ENCODE results near the gene HTT. TPM values are rescaled to one million over a fixed set of nuclear protein-coding genes. Genes with fewer than 3 reads are reported as not detected.

HTT gene
- total and polyA plus RNA-seq, 9 donors = 13.3 to 63.2 (median 38.6) TPM

DNA sequence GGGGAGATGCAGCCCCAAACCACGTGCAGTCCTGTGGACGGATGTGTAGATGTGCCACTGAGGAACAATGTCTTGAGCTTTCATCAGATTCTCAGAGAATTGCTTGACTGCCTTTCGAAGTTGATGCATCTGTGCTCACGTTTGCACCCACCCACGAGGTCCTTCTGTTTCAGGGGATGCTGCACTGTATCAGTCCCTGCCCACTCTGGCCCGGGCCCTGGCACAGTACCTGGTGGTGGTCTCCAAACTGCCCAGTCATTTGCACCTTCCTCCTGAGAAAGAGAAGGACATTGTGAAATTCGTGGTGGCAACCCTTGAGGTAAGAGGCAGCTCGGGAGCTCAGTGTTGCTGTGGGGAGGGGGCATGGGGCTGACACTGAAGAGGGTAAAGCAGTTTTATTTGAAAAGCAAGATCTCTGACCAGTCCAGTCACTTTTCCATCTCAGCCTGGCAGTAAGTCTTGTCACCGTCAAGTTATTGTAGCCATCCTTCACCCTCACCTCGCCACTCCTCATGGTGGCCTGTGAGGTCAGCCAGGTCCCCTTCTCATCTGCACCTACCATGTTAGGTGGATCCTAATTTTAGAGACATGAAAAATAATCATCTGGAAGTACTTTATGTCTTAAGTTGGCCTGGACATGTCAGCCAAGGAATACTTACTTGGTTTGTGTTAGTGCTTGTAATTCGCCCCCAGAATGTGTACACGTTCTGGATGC is 138.1 kb downstream of the HTT start:
- TF ChIP-seq, protein P1, sequence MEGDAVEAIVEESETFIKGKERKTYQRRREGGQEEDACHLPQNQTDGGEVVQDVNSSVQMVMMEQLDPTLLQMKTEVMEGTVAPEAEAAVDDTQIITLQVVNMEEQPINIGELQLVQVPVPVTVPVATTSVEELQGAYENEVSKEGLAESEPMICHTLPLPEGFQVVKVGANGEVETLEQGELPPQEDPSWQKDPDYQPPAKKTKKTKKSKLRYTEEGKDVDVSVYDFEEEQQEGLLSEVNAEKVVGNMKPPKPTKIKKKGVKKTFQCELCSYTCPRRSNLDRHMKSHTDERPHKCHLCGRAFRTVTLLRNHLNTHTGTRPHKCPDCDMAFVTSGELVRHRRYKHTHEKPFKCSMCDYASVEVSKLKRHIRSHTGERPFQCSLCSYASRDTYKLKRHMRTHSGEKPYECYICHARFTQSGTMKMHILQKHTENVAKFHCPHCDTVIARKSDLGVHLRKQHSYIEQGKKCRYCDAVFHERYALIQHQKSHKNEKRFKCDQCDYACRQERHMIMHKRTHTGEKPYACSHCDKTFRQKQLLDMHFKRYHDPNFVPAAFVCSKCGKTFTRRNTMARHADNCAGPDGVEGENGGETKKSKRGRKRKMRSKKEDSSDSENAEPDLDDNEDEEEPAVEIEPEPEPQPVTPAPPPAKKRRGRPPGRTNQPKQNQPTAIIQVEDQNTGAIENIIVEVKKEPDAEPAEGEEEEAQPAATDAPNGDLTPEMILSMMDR (IDR thresholded peaks at IDR 0.05) = no peak
- no peak for TF ChIP-seq EP300 (IDR thresholded peaks at IDR 0.05)
- no peak for TF ChIP-seq POLR2A (IDR thresholded peaks at IDR 0.05)
- 91 to 92% (median 92%) methylated on average over 12 of the region's 12 CpGs for WGBS, 3 donors
- no peak overlapping the region for H3K4me3 ChIP-seq
- intact Hi-C loops (cut with DNase I) = no loop called here
- H3K27me3 ChIP-seq = no peaks in the 10 kb centered on the region
- H3K4me1 ChIP-seq (ENCODE audit: insufficient read depth) = no peaks in the 10 kb centered on the region
- no peak overlapping the region for H3K27ac ChIP-seq
- no peaks in the 10 kb centered on the region for H3K9me3 ChIP-seq
- H3K36me3 ChIP-seq = no peaks in the 10 kb centered on the region
- peak in 2 of 5 donors; percentile 7 to 11 for DNase-seq

DNA sequence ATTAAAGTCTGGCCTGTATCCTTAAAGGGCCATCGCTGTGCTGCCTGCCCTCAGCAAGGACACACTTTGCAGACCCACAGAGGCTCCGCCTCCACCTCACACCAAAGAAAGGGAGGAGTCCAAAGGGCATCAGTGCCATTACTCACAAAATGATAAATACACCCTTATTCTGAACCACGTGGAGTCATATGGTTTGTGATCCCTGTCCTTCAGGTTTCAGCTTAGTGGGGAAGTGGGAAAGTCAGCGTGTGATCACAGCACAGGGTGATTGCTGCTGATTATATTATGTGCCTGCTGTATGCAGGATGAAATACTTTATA is 138.6 kb downstream of the HTT start:
- no peaks in the 10 kb centered on the region for H3K9me3 ChIP-seq
- no peak overlapping the region for H3K27ac ChIP-seq
- intact Hi-C loops (cut with DNase I) = no loop called here
- TF ChIP-seq EP300 (IDR thresholded peaks at IDR 0.05) = no peak
- TF ChIP-seq, protein P1 (IDR thresholded peaks at IDR 0.05) = no peak
- no peak for TF ChIP-seq POLR2A (IDR thresholded peaks at IDR 0.05)
- H3K4me1 ChIP-seq (ENCODE audit: insufficient read depth) = no peaks in the 10 kb centered on the region
- WGBS, 3 donors = 85 to 94% (median 92%) methylated on average over 4 of the region's 4 CpGs
- no peak overlapping the region for H3K4me3 ChIP-seq
- H3K27me3 ChIP-seq = no peaks in the 10 kb centered on the region
- DNase-seq = peak in 2 of 5 donors; percentile 1 to 8
- H3K36me3 ChIP-seq = no peaks in the 10 kb centered on the region

DNA sequence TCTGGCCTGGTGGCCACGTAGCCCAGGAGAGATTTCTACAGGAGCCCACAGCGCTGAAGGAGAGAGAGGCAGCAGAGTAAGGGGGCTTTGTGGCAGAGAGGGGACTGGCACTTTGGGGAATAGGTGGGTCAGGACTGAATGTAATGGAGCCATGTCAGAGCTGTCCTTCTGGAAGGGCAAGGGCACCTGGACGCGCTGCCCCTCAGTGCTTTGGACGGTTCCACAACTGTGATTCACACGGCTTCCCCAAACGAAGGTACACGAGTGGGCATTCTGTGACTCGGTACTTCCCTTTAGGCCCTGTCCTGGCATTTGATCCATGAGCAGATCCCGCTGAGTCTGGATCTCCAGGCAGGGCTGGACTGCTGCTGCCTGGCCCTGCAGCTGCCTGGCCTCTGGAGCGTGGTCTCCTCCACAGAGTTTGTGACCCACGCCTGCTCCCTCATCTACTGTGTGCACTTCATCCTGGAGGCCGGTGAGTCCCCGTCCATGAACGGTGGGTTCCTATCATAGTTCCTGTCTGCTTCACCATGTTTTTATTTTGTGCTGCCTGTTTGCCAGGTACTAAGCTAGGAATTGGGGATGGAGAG is 139.3 kb downstream of the HTT start:
- intact Hi-C loops (cut with DNase I) = no loop called here
- DNase-seq = peak in 2 of 5 donors; percentile 4 to 14
- Histone ChIP-seq H3K27me3 (no peaks in the 10 kb centered on the region), H3K36me3 (no peaks in the 10 kb centered on the region), H3K27ac (no peak overlapping the region), H3K9me3 (no peaks in the 10 kb centered on the region), H3K4me3 (no peak overlapping the region), H3K4me1 (ENCODE audit: insufficient read depth) (no peaks in the 10 kb centered on the region)
- TF ChIP-seq POLR2A (IDR thresholded peaks at IDR 0.05) (no peak), EP300 (IDR thresholded peaks at IDR 0.05) (no peak)
- TF ChIP-seq, protein P1 (IDR thresholded peaks at IDR 0.05) = no peak
- WGBS, 3 donors = 91 to 92% (median 92%) methylated on average over 15 of the region's 15 CpGs

DNA sequence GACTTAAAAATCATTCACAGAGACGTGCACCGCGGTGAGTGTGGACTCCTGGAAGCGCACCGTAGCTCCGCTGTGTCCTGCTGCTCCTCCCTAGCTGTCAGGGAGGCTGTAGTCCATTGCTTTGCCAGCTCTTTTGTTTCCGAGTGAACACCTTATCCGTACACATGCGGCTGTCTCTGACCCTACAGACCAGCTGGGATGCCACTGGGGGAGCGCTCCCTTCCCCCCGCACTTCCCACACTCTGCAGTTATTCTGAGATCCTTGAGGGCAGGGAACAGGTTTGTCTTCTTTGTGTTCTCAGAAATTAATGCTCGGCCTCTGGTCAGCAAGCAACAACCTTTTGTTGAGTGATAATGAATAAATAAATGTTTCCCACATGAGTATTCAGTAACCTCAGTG is 140.8 kb downstream of the HTT start:
- Histone ChIP-seq H3K4me3 (no peak overlapping the region), H3K4me1 (ENCODE audit: insufficient read depth) (no peaks in the 10 kb centered on the region), H3K36me3 (no peaks in the 10 kb centered on the region), H3K27ac (no peak overlapping the region), H3K27me3 (no peaks in the 10 kb centered on the region), H3K9me3 (no peaks in the 10 kb centered on the region)
- TF ChIP-seq EP300 (IDR thresholded peaks at IDR 0.05) = no peak
- TF ChIP-seq POLR2A (IDR thresholded peaks at IDR 0.05) = no peak
- TF ChIP-seq, protein P1 (IDR thresholded peaks at IDR 0.05) = no peak
- WGBS, 3 donors = 80 to 88% (median 87%) methylated on average over 12 of the region's 12 CpGs
- intact Hi-C loops (cut with DNase I) = no loop called here
- peak in 2 of 5 donors; percentile 3 to 13 for DNase-seq
